K562 (cell line): Measurements from ENCODE around the gene ZBTB26. TPM values are rescaled to one million over a fixed set of nuclear protein-coding genes. Genes with fewer than 3 reads are reported as not detected.
A peak's percentile ranks its signal among the peaks of the same experiment; 100 is the strongest.

Source experiments
- ARID2 ChIP-seq: fragments of 450-650 bp; IDR thresholded peaks from 2 replicates; pipeline ENCODE4 v1.6.1; 2017; ENCODE audit warnings: antibody characterized with exemption, mild to moderate bottlenecking
- CBX1 ChIP-seq: sonication (generic); IDR thresholded peaks from 2 replicates; pipeline ENCODE4 v1.6.1; 2016; ENCODE audit warnings: antibody characterized with exemption, low read depth, mild to moderate bottlenecking
- CEBPG ChIP-seq, 3 experiments: fragments of 200-800 bp in 1 of 3; sonication (Bioruptor generic) in 1 of 3; sonication (generic) in 1 of 3; formaldehyde crosslinking in 1 of 3; IDR thresholded peaks in 2 of 3; conservative IDR thresholded peaks in 1 of 3; 2 replicates each; pipeline versions ENCODE4 v1.6.1 to v1.8.0; 2016 to 2022; ENCODE audit warnings: missing compliant biosample characterization in 2 of 3, missing genetic modification characterization in 2 of 3, mild to moderate bottlenecking in 1 of 3, missing genetic modification reagents in 1 of 3
- CREB5 ChIP-seq: fragments of 250-450 bp; sonication (Bioruptor Pico); IDR thresholded peaks from 2 replicates; pipeline ENCODE4 v1.5.0; 2020; ENCODE audit warnings: mild to moderate bottlenecking
- E2F8 ChIP-seq: fragments of 450-650 bp; IDR thresholded peaks from 2 replicates; pipeline ENCODE4 v1.7.1; 2018; ENCODE audit warnings: mild to moderate bottlenecking, low read depth; ENCODE audit not compliant: partially characterized antibody
- FUS ChIP-seq: fragments of 200-400 bp; formaldehyde crosslinking; optimal IDR thresholded peaks from 2 replicates; pipeline ENCODE3; 2017; ENCODE audit warnings: low read depth, low read length
- HDAC1 ChIP-seq, 2 experiments: fragments of 450-650 bp; IDR thresholded peaks; 2 replicates each; pipeline ENCODE4 v1.6.1; 2016 to 2017; ENCODE audit warnings: inconsistent platforms in 1 of 2, mild to moderate bottlenecking in 1 of 2, moderate library complexity in 1 of 2
- HMGN3 ChIP-seq: IDR thresholded peaks from 2 replicates; pipeline ENCODE4 v1.6.1; 2011; ENCODE audit warnings: borderline replicate concordance, low read depth, mild to moderate bottlenecking, mixed read lengths, low read length; ENCODE audit not compliant: insufficient read length; ENCODE audit errors: extremely low read depth
- IFI16 ChIP-seq: fragments of 250-450 bp; sonication (Bioruptor Pico); IDR thresholded peaks from 2 replicates; pipeline ENCODE4 v2.1.2; 2022; ENCODE audit warnings: mild to moderate bottlenecking, inconsistent platforms
- ILK ChIP-seq: fragments of 450-650 bp; IDR thresholded peaks from 2 replicates; pipeline ENCODE4 v1.6.1; 2016; ENCODE audit warnings: missing genetic modification characterization, low read depth, mild to moderate bottlenecking, missing compliant biosample characterization, moderate library complexity, borderline replicate concordance
- MYC ChIP-seq, 2 experiments: fragments of 250-450 bp in 1 of 2; sonication (Bioruptor Pico) in 1 of 2; IDR thresholded peaks; 2 replicates each; pipeline versions ENCODE4 v1.5.1 to v1.6.1; 2012 to 2021; ENCODE audit warnings: low read depth in 2 of 2, borderline replicate concordance in 1 of 2, improper control_type of control experiment in 1 of 2, low read length in 1 of 2, mild to moderate bottlenecking in 1 of 2, moderate library complexity in 1 of 2
- POLR2A ChIP-seq: fragments of 450-650 bp; conservative IDR thresholded peaks from 2 replicates; pipeline ENCODE4 v1.6.1; 2016
- STAT5B ChIP-seq: fragments of 250-450 bp; sonication (Bioruptor Pico); IDR thresholded peaks from 2 replicates; pipeline ENCODE4 v1.8.0; 2021; ENCODE audit warnings: mild to moderate bottlenecking, inconsistent platforms
- polyA plus RNA-seq, 8 experiments: library from polyadenylated mRNA; depleted of rRNA in 4 of 8; stranded (reverse) in 5 of 8; unstranded in 3 of 8; fragments of >200 nt; fragmentation: Nextera tagmentation in 2 of 8; fragmentation: Illumina TruSeq in 1 of 8; extraction: Ambion mirVana in 2 of 8; extraction: Trizol in 1 of 8; gene quantifications; 2 replicates each; pipeline versions ENCODE4 v1.2.1 to v1.2.3, GENCODE V29; 2011 to 2014; ENCODE audit warnings: inconsistent platforms in 1 of 8, missing spikeins in 1 of 8
- total RNA-seq, 7 experiments: library from RNA; depleted of rRNA in 6 of 7; stranded (reverse); fragments of >200 nt in 6 of 7; fragmentation: Illumina TruSeq in 2 of 7; extraction: Trizol in 2 of 7; gene quantifications; 2 replicates each; pipeline versions ENCODE4 v1.2.1 to v1.2.3, GENCODE V29; 2011 to 2021; ENCODE audit warnings: low replicate concordance in 1 of 7
- TF ChIP-seq, protein P1 (sequence below): sonication (generic); formaldehyde crosslinking; IDR thresholded peaks from 2 replicates; pipeline ENCODE4 v1.8.1; 2023; ENCODE audit warnings: missing genetic modification reagents, mild to moderate bottlenecking, borderline replicate concordance

The ZBTB26 gene
- total and polyA plus RNA-seq, 9 of the 15 experiments (the other 6 are each of a cell fraction or from before 2014, with no cell fraction given): 2.4 to 20.7 (median 5.0) TPM

- TF ChIP-seq HMGN3 (peak; percentile 82), CEBPG (CRISPR knock-in tag; IDR thresholded peaks at IDR 0.05) (peak; percentile 91), CEBPG (tag; conservative IDR thresholded peaks at IDR 0.05 in 1 of 2, IDR thresholded peaks at IDR 0.05 in 1 of 2) (peak; percentile 93 to 97), ARID2 (no peak), IFI16 (CRISPR knock-in tag) (no peak), STAT5B (no peak), ILK (tag) (no peak), CREB5 (CRISPR knock-in tag) (no peak), E2F8 (no peak), FUS (no peak), MYC (IDR thresholded peaks at IDR 0.05; ENCODE audit: low read depth, low read length) (peak; percentile 43; the same call in 1 of the 2 replicates), MYC (CRISPR knock-in tag; IDR thresholded peaks at IDR 0.05; ENCODE audit: borderline replicate concordance, low read depth) (no peak), CBX1 (peak; percentile 77; the same call in 1 of the 2 replicates), HDAC1 (IDR thresholded peaks at IDR 0.05) (peak in 1 of 2 experiments; percentile 79; a peak in 2 of 4 replicates), POLR2A (peak; percentile 92)
- TF ChIP-seq, protein P1, sequence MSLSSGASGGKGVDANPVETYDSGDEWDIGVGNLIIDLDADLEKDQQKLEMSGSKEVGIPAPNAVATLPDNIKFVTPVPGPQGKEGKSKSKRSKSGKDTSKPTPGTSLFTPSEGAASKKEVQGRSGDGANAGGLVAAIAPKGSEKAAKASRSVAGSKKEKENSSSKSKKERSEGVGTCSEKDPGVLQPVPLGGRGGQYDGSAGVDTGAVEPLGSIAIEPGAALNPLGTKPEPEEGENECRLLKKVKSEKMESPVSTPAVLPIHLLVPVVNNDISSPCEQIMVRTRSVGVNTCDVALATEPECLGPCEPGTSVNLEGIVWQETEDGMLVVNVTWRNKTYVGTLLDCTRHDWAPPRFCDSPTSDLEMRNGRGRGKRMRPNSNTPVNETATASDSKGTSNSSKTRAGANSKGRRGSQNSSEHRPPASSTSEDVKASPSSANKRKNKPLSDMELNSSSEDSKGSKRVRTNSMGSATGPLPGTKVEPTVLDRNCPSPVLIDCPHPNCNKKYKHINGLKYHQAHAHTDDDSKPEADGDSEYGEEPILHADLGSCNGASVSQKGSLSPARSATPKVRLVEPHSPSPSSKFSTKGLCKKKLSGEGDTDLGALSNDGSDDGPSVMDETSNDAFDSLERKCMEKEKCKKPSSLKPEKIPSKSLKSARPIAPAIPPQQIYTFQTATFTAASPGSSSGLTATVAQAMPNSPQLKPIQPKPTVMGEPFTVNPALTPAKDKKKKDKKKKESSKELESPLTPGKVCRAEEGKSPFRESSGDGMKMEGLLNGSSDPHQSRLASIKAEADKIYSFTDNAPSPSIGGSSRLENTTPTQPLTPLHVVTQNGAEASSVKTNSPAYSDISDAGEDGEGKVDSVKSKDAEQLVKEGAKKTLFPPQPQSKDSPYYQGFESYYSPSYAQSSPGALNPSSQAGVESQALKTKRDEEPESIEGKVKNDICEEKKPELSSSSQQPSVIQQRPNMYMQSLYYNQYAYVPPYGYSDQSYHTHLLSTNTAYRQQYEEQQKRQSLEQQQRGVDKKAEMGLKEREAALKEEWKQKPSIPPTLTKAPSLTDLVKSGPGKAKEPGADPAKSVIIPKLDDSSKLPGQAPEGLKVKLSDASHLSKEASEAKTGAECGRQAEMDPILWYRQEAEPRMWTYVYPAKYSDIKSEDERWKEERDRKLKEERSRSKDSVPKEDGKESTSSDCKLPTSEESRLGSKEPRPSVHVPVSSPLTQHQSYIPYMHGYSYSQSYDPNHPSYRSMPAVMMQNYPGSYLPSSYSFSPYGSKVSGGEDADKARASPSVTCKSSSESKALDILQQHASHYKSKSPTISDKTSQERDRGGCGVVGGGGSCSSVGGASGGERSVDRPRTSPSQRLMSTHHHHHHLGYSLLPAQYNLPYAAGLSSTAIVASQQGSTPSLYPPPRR (CRISPR knock-in tag): no peak
Measured at GRCh38 chr9:122904823-122905710, 26.2 kb downstream of the ZBTB26 start, which contains the start of gene RC3H2 (continued).
